ENCODE results near the gene ASMTL.
"Not testable (repeated sequence)": the region's sequence is repeated elsewhere in the genome, so short reads cannot be mapped to it uniquely, and the experiment has no call there.

GRCh38 chrX:1490723-1491122, 38.0 kb upstream of the ASMTL start:
- not testable (repeated sequence) for TF ChIP-seq POLR2A, CTCF (IDR thresholded peaks at IDR 0.05)

All from prostate gland (tissue), 2 donors.